OCI-M2 (cell line): ENCODE results near the gene SHISA8.
"Not testable (repeated sequence)": the region's sequence is repeated elsewhere in the genome, so short reads cannot be mapped to it uniquely, and the experiment has no call there.

Source experiments
- DNase-seq: peaks from one replicate; lab custom pipeline; 2025; ENCODE audit not compliant: unreplicated experiment; lab: John Stamatoyannopoulos, UW

SHISA8 gene

GRCh38 chr22:41915035-41915785 lies at the start of gene SHISA8:
TSS of gene SHISA8 (minus strand) at chr22:41915074. CDS start at chr22:41914667, 407 bp downstream.
- DNase-seq: no peak

GRCh38 chr22:41964112-41964491 lies 49.2 kb upstream of the SHISA8 start:
- DNase-seq: no peak

GRCh38 chr22:41963453-41964111 lies 48.7 kb upstream of the SHISA8 start:
- DNase-seq: no peak

- DNase-seq: no peak
Measured at GRCh38 chr22:41957941-41958556, 43.2 kb upstream of the SHISA8 start.

- DNase-seq: no peak
Measured at GRCh38 chr22:41952713-41953112, 37.8 kb upstream of the SHISA8 start.

GRCh38 chr22:41951898-41952474 lies 37.1 kb upstream of the SHISA8 start, which contains the start of gene SMIM45:
TSS of gene SMIM45 (plus strand) at chr22:41952150.
- DNase-seq: no peak

GRCh38 chr22:41949297-41949965 lies 34.6 kb upstream of the SHISA8 start:
- no peak for DNase-seq

- DNase-seq: not testable (repeated sequence)
Measured at GRCh38 chr22:41948928-41949296, 34.0 kb upstream of the SHISA8 start.

- no peak for DNase-seq
Measured at GRCh38 chr22:41948142-41948541, 33.3 kb upstream of the SHISA8 start.

GRCh38 chr22:41947424-41948080 lies 32.7 kb upstream of the SHISA8 start:
- no peak for DNase-seq

GRCh38 chr22:41946629-41947423 lies 32.0 kb upstream of the SHISA8 start, which contains the start of gene CENPM:
TSS of gene CENPM (minus strand) at chr22:41947152. CDS start at chr22:41947076, 76 bp downstream.
- DNase-seq: peak; percentile 80

GRCh38 chr22:41943661-41944209 lies 28.9 kb upstream of the SHISA8 start:
- DNase-seq: no peak

GRCh38 chr22:41940832-41941765 lies 26.2 kb upstream of the SHISA8 start:
- no peak for DNase-seq

GRCh38 chr22:41939981-41940831 lies 25.3 kb upstream of the SHISA8 start:
- DNase-seq: no peak

GRCh38 chr22:41936894-41937169 lies 22.0 kb upstream of the SHISA8 start:
- no peak for DNase-seq

- DNase-seq: no peak
Measured at GRCh38 chr22:41935509-41935908, 20.6 kb upstream of the SHISA8 start.

GRCh38 chr22:41935015-41935351 lies 20.1 kb upstream of the SHISA8 start:
- DNase-seq: no peak
